Measurements from ENCODE around the gene ZNF317. TPM values are rescaled to one million over a fixed set of nuclear protein-coding genes. Genes with fewer than 3 reads are reported as not detected.
"Not testable (repeated sequence)": the region's sequence is repeated elsewhere in the genome, so short reads cannot be mapped to it uniquely, and the experiment has no call there.

The ZNF317 gene
- polyA plus RNA-seq, 3 donors = 17.3 to 25.5 (median 20.7) TPM

GRCh38 chr19:9187191-9187590 lies 47.0 kb downstream of the ZNF317 start:
- no peaks in the 10 kb centered on the region for H3K4me1 ChIP-seq (ENCODE audit: control insufficient read depth in 1 of 2, insufficient read depth in 2 of 2, low read length in 2 of 2)
- H3K9me3 ChIP-seq (replicated peaks in 1 of 2; ENCODE audit: control insufficient read depth in 1 of 2, insufficient read depth in 1 of 2, low read length in 2 of 2) = peaks cover 12 to 23% of the 10 kb centered on the region in 2 donors
- H3K27ac ChIP-seq (ENCODE audit: low read depth in 1 of 2, low read length in 2 of 2) = no peak overlapping the region
- Mint-ChIP-seq H3K4me1 (no peaks in the 10 kb centered on the region), H3K27ac (no peak overlapping the region), H3K36me3 (no peaks in the 10 kb centered on the region), H3K9me3 (peaks cover 3 to 46% (median 27%) of the 10 kb centered on the region in 7 donors), H3K4me3 (no peak overlapping the region), H3K27me3 (ENCODE audit: low read depth in 3 of 3) (peaks cover 0 to 2% (median 2%) of the 10 kb centered on the region in 3 donors)
- H4K20me1 ChIP-seq (ENCODE audit: insufficient read depth, low read length) = no peaks in the 10 kb centered on the region
- H3K79me2 ChIP-seq (ENCODE audit: insufficient read depth, low read length) = no peaks in the 10 kb centered on the region
- no peaks in the 10 kb centered on the region for H3K27me3 ChIP-seq (ENCODE audit: control insufficient read depth in 2 of 2, insufficient read depth in 2 of 2, low read length in 2 of 2)
- no peak for TF ChIP-seq CTCF (IDR thresholded peaks at IDR 0.05)
- H3K4me3 ChIP-seq (replicated peaks in 1 of 3; ENCODE audit: low read depth in 2 of 3, low read length in 3 of 3) = no peak overlapping the region
- WGBS (ENCODE audit: insufficient coverage) = no CpG with 5 or more reads among the region's 6 CpGs
- no peak overlapping the region for H3K9ac ChIP-seq (ENCODE audit: insufficient read depth, low read length, poor library complexity, severe bottlenecking)
- no peak overlapping the region for H2AFZ ChIP-seq (ENCODE audit: insufficient read depth, low read depth, low read length, poor library complexity, severe bottlenecking)
- no peak for DNase-seq
- intact Hi-C loops (cut with micrococcal nuclease) = no loop called here
- H3K4me2 ChIP-seq (replicated peaks; ENCODE audit: extremely low read depth, low read length, poor library complexity, severe bottlenecking) = no peak overlapping the region
- H3K36me3 ChIP-seq (replicated peaks in 1 of 2; ENCODE audit: control insufficient read depth in 1 of 2, insufficient read depth in 2 of 2, low read length in 2 of 2) = no peaks in the 10 kb centered on the region

- intact Hi-C loops (cut with micrococcal nuclease) = no loop called here
- H4K20me1 ChIP-seq (ENCODE audit: insufficient read depth, low read length) = no peaks in the 10 kb centered on the region
- H3K4me3 ChIP-seq (replicated peaks in 1 of 3; ENCODE audit: low read depth in 2 of 3, low read length in 3 of 3) = no peak overlapping the region
- H3K36me3 ChIP-seq (replicated peaks in 1 of 2; ENCODE audit: control insufficient read depth in 1 of 2, insufficient read depth in 2 of 2, low read length in 2 of 2) = no peaks in the 10 kb centered on the region
- Mint-ChIP-seq H3K27ac (no peak overlapping the region), H3K4me3 (no peak overlapping the region), H3K4me1 (no peaks in the 10 kb centered on the region), H3K36me3 (no peaks in the 10 kb centered on the region), H3K27me3 (ENCODE audit: low read depth in 3 of 3) (peaks cover 0 to 9% (median 2%) of the 10 kb centered on the region in 3 donors), H3K9me3 (peaks cover 3 to 44% (median 28%) of the 10 kb centered on the region in 7 donors)
- 82% methylated on average over 6 of the region's 7 CpGs for WGBS (ENCODE audit: insufficient coverage)
- H3K27me3 ChIP-seq (ENCODE audit: control insufficient read depth in 2 of 2, insufficient read depth in 2 of 2, low read length in 2 of 2) = no peaks in the 10 kb centered on the region
- H3K79me2 ChIP-seq (ENCODE audit: insufficient read depth, low read length) = no peaks in the 10 kb centered on the region
- no peaks in the 10 kb centered on the region for H3K4me1 ChIP-seq (ENCODE audit: control insufficient read depth in 1 of 2, insufficient read depth in 2 of 2, low read length in 2 of 2)
- peaks cover 12 to 14% of the 10 kb centered on the region in 2 donors for H3K9me3 ChIP-seq (replicated peaks in 1 of 2; ENCODE audit: control insufficient read depth in 1 of 2, insufficient read depth in 1 of 2, low read length in 2 of 2)
- H3K27ac ChIP-seq (ENCODE audit: low read depth in 1 of 2, low read length in 2 of 2) = no peak overlapping the region
- no peak for TF ChIP-seq CTCF (IDR thresholded peaks at IDR 0.05)
- H3K4me2 ChIP-seq (replicated peaks; ENCODE audit: extremely low read depth, low read length, poor library complexity, severe bottlenecking) = no peak overlapping the region
- DNase-seq = no peak
- H2AFZ ChIP-seq (ENCODE audit: insufficient read depth, low read depth, low read length, poor library complexity, severe bottlenecking) = no peak overlapping the region
- H3K9ac ChIP-seq (ENCODE audit: insufficient read depth, low read length, poor library complexity, severe bottlenecking) = no peak overlapping the region
Measured at GRCh38 chr19:9189535-9189934, 49.3 kb downstream of the ZNF317 start.

GRCh38 chr19:9198044-9198443 lies 57.8 kb downstream of the ZNF317 start:
- peaks cover 2 to 10% (median 6%) of the 10 kb centered on the region in 7 donors for H3K9me3 Mint-ChIP-seq
- H3K4me1 Mint-ChIP-seq; H3K27ac Mint-ChIP-seq; H3K4me2 ChIP-seq (replicated peaks; ENCODE audit: extremely low read depth, low read length, poor library complexity, severe bottlenecking); H3K27me3 ChIP-seq (ENCODE audit: control insufficient read depth in 2 of 2, insufficient read depth in 2 of 2, low read length in 2 of 2); H3K9me3 ChIP-seq (replicated peaks in 1 of 2; ENCODE audit: control insufficient read depth in 1 of 2, insufficient read depth in 1 of 2, low read length in 2 of 2); H3K4me3 ChIP-seq (replicated peaks in 1 of 3; ENCODE audit: low read depth in 2 of 3, low read length in 3 of 3); H3K4me1 ChIP-seq (ENCODE audit: control insufficient read depth in 1 of 2, insufficient read depth in 2 of 2, low read length in 2 of 2); H3K9ac ChIP-seq (ENCODE audit: insufficient read depth, low read length, poor library complexity, severe bottlenecking); H4K20me1 ChIP-seq (ENCODE audit: insufficient read depth, low read length); intact Hi-C loops (cut with micrococcal nuclease); H2AFZ ChIP-seq (ENCODE audit: insufficient read depth, low read depth, low read length, poor library complexity, severe bottlenecking); H3K27ac ChIP-seq (ENCODE audit: low read depth in 1 of 2, low read length in 2 of 2); H3K27me3 Mint-ChIP-seq (ENCODE audit: low read depth in 3 of 3); H3K79me2 ChIP-seq (ENCODE audit: insufficient read depth, low read length); H3K36me3 ChIP-seq (replicated peaks in 1 of 2; ENCODE audit: control insufficient read depth in 1 of 2, insufficient read depth in 2 of 2, low read length in 2 of 2); H3K4me3 Mint-ChIP-seq; H3K36me3 Mint-ChIP-seq: not testable (repeated sequence)
- WGBS (ENCODE audit: insufficient coverage) = no CpG with 5 or more reads among the region's 2 CpGs
- DNase-seq = peak in 2 of 3 donors; percentile 13 to 16
